IPS-18a (cell line): ENCODE data around the gene ARHGEF3.
"Not testable (repeated sequence)": the region's sequence is repeated elsewhere in the genome, so short reads cannot be mapped to it uniquely, and the experiment has no call there.

Experiments used
- H3K27ac ChIP-seq: one replicate; pipeline ENCODE4 v1.5.1; 2013; ENCODE audit warnings: low read length
- H3K27me3 ChIP-seq: one replicate; pipeline ENCODE4 v1.6.1; 2013; ENCODE audit warnings: mild to moderate bottlenecking, low read length; ENCODE audit not compliant: control insufficient read depth, insufficient read depth
- H3K36me3 ChIP-seq: one replicate; pipeline ENCODE4 v1.6.1; 2013; ENCODE audit warnings: low read depth, low read length; ENCODE audit not compliant: control insufficient read depth
- H3K4me1 ChIP-seq: one replicate; pipeline ENCODE4 v1.6.1; 2013; ENCODE audit warnings: low read depth, low read length; ENCODE audit not compliant: control insufficient read depth
- H3K4me3 ChIP-seq: one replicate; pipeline ENCODE4 v1.5.1; 2013; ENCODE audit warnings: low read length
- H3K9ac ChIP-seq: one replicate; pipeline ENCODE4 v1.6.1; 2013; ENCODE audit warnings: mild to moderate bottlenecking, low read length, moderate library complexity
- H3K9me3 ChIP-seq: one replicate; pipeline ENCODE4 v1.6.1; 2013; ENCODE audit warnings: low read depth, low read length; ENCODE audit not compliant: control insufficient read depth

Gene ARHGEF3

DNA sequence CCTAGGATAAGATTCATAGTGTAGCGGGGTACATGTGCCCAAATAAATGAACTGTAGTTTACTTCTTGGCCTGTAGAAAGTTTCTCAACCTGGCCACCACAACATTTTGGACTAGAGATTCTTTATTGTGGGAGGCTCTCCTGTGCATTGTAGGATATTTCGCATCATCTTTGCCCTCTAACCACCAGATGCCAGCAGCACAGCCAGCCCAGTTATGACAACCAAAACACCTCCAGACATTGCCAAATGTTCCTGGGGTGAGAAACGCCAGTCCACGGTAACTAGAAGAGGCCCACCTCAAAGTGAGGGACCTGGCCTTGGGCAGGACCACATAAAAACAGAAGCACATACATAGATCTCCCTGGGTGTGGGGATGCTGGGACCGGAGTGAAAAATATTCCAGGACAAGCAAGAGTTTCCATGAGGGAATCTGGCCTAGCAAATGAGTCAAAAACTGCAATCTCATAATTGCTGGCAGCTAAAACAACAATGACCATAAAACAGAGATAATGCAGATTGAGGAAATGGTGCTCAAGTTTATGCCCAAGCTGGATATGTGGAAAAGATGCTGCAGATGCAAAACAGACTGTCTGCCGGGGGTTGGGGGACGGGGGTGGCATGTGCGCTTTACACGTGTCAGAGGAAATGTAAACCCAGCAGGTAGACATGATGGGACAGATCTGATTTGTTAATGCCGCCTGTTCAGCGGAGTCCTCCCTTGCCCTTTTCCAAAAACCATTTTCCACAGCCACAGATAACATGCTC is 39.7 kb downstream of the ARHGEF3 start:
- Histone ChIP-seq H3K9ac (no peak overlapping the region), H3K36me3 (no peaks in the 10 kb centered on the region), H3K27ac (no peak overlapping the region), H3K4me3 (no peak overlapping the region), H3K9me3 (no peaks in the 10 kb centered on the region), H3K27me3 (peaks cover 25% of the 10 kb centered on the region), H3K4me1 (peaks cover 17% of the 10 kb centered on the region)

DNA sequence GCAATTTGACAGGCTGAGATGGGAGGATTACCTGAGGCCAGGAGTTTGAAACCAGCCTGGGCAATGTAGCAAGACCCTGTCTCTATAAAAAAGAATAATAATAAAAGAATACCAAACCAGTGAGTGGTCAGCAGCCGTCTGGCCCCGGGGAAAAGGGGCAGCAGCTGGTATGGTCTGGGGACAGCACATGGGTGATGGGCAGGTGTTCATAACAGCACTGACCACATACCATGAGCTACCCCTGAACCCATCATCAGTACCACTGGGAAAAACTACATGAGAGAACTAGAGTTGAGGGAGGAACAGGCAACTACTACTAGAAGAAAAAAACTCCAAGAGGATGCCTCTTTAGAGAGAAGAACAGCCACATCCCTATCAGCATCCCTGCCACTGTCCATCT is 40.7 kb downstream of the ARHGEF3 start:
- H3K9ac ChIP-seq, result no peak overlapping the region
- peaks cover 25% of the 10 kb centered on the region for H3K27me3 ChIP-seq
- H3K9me3 ChIP-seq, result no peaks in the 10 kb centered on the region
- H3K4me1 ChIP-seq, result peaks cover 17% of the 10 kb centered on the region
- H3K36me3 ChIP-seq, result no peaks in the 10 kb centered on the region
- no peak overlapping the region for H3K4me3 ChIP-seq
- no peak overlapping the region for H3K27ac ChIP-seq

DNA sequence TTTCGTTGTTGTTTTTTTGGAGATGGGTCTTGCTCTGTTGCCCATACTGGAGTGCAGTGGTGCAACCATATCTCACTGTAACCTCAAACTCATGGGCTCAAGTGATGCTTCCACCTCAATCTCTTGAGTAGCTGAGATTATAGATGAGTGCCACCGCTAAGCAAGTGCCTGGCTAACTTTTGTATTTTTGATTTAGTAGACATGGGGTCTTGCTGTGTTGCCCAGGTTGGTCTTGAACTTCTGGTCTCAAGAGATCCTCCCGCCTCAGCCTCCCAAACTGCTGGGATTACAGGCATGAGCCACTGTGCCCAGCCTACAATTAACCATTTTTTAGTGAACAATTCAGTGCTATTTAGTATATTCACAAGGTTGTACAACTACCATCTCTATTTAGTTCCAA is 42.2 kb downstream of the ARHGEF3 start:
- Histone ChIP-seq H3K27me3 (peaks cover 18% of the 10 kb centered on the region), H3K4me1 (peaks cover 17% of the 10 kb centered on the region), H3K9ac (no peak overlapping the region), H3K36me3 (no peaks in the 10 kb centered on the region), H3K4me3 (no peak overlapping the region), H3K27ac (no peak overlapping the region), H3K9me3 (no peaks in the 10 kb centered on the region)

DNA sequence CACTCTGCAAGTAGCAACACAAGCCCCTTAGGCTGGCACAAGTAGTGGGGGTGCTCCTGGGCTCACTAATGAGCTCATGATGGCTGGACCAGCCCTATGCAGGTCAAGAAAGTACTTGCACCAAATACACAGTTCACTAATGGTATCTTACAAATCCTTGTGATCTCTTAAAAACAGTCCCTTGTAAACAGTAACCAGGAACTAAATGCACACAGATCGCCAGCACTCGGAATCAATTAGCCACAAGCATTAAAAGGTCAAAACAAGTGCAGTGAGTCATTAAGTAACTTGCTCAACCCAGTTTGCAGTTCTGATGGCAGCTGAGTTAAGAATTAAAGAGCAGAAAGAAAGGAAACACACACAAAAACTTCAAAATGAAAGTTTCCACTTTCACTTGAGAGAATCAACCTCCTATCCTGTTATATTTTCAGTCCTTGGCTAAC is 43.2 kb downstream of the ARHGEF3 start:
- Histone ChIP-seq H3K9me3 (no peaks in the 10 kb centered on the region), H3K4me3 (no peak overlapping the region), H3K36me3 (no peaks in the 10 kb centered on the region)

DNA sequence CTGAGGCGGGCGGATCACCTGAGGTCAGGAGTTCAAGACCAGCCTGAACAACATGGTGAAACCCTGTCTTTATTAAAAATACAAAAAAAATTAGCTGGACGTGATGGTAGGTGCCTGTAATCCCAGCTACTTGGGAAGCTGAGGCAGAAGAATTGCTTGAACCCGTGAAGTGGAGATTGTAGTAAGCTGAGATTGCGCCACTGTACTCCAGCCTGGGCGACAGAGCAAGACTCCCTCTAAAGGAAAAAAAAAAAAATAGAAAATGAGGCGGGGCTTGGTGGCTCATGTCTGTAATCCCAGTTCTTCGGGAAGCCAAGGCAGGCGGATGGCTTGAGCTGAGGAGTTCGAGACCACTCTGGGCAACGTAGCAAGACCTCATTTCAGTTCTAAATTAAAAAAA is 43.7 kb downstream of the ARHGEF3 start:
- H3K4me1 ChIP-seq, H3K36me3 ChIP-seq, H3K9me3 ChIP-seq, H3K27ac ChIP-seq, H3K4me3 ChIP-seq, H3K9ac ChIP-seq: not testable (repeated sequence)
- H3K27me3 ChIP-seq, result peaks cover 18% of the 10 kb centered on the region

More for the DNA sequence above, 43.2 kb downstream of the ARHGEF3 start:
- peaks cover 18% of the 10 kb centered on the region for H3K27me3 ChIP-seq
- peaks cover 10% of the 10 kb centered on the region for H3K4me1 ChIP-seq
- no peak overlapping the region for H3K27ac ChIP-seq
- no peak overlapping the region for H3K9ac ChIP-seq

DNA sequence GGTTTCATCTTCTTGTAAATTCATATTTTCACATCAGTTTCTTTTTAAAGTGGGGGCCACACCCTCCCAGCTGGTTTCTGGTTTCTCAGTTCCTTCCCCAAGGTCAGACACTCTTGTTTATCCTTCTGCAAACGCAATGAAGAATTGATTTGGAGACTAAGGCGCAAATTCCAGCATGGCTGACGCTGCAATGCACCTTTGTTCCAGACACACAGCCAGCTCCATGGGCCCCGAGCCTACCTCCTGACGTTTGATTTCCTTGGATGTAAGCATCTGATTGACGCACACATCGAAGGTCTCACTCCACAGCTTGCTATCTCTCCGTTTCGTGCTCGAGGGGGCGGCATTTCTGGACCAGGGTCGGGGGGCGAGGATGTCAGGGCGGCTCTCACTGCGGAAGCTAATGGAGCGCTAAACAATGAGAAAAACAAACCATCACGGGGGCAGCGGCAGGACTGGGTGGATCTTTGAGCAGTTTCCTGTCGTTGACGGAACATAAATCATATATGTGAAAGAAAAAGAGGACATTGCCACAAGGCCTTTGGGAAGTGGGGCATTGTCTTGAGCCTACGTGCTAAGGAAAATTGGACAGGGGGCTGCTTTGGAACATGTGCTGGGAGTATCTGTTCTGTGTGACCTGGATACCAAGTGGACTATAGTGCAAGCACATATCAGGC is 46.9 kb downstream of the ARHGEF3 start:
- Histone ChIP-seq H3K27me3 (no peaks in the 10 kb centered on the region), H3K36me3 (no peaks in the 10 kb centered on the region), H3K27ac (no peak overlapping the region), H3K9ac (no peak overlapping the region), H3K4me3 (no peak overlapping the region), H3K4me1 (no peaks in the 10 kb centered on the region), H3K9me3 (no peaks in the 10 kb centered on the region)

DNA sequence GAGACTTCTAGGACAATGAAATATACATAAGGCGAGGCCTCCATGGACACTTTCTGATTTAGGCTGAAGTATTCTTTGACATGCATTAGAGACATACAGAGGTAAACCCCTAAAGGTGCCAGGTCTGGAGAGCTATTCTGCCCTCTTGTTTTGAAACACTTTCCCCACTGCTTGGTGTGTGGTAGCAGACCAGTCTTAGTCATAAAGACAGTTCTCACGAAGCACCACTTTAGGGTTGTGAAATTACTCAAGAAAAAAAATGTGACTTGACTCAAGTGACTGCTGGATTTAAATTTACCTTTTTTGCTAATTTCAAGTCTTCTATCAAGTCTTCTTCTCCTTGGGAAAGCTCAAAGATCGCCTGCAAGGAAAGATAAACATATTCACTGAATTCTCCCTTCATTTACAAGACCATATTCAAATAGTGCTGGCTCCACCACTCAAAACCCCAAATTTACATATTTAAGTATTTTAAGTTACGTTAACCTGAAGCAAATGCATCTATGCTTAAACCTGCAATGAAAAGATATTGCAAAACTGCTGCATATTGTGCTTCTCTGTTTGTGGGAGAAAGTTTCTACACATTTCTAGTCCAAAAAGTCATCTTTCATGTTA is 48.4 kb downstream of the ARHGEF3 start:
- H3K27me3 ChIP-seq, result no peaks in the 10 kb centered on the region
- H3K27ac ChIP-seq, result no peak overlapping the region
- no peaks in the 10 kb centered on the region for H3K9me3 ChIP-seq
- no peaks in the 10 kb centered on the region for H3K36me3 ChIP-seq
- H3K4me1 ChIP-seq, result no peaks in the 10 kb centered on the region
- no peak overlapping the region for H3K9ac ChIP-seq
- H3K4me3 ChIP-seq, result no peak overlapping the region

DNA sequence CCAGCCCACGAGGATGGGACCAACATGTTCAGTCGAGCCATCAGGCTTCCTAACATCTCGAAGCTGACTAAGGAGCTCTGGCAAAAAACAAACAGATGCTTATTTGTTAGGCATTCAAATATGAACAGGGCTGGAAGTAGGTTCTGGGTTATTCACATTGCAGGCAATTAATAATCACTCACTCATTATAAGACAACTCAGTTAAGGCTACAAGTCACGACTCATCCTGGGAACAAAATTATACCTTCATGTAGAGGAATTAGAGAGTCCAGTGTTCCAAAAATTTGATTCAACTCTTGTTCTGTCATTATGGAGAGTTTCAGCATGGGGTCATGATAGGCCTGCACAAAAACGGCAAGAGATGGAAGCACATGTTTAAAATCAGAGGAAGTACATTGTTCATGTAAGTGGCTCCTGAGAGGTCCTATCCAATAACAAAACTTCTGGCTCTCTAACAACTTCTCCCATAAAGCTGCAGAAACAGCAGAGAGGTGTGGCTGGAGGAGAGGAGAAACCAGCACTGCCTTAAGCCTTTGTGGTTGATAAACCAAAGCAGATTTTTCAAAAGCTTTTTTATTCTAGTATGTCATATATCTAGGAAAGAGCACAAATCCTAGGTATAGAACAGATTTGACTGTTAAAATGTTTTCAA is 50.6 kb downstream of the ARHGEF3 start:
- H3K9ac ChIP-seq, result no peak overlapping the region
- no peaks in the 10 kb centered on the region for H3K27me3 ChIP-seq
- H3K27ac ChIP-seq, result no peak overlapping the region
- no peaks in the 10 kb centered on the region for H3K4me1 ChIP-seq
- H3K4me3 ChIP-seq, result no peak overlapping the region
- no peaks in the 10 kb centered on the region for H3K9me3 ChIP-seq
- no peaks in the 10 kb centered on the region for H3K36me3 ChIP-seq

DNA sequence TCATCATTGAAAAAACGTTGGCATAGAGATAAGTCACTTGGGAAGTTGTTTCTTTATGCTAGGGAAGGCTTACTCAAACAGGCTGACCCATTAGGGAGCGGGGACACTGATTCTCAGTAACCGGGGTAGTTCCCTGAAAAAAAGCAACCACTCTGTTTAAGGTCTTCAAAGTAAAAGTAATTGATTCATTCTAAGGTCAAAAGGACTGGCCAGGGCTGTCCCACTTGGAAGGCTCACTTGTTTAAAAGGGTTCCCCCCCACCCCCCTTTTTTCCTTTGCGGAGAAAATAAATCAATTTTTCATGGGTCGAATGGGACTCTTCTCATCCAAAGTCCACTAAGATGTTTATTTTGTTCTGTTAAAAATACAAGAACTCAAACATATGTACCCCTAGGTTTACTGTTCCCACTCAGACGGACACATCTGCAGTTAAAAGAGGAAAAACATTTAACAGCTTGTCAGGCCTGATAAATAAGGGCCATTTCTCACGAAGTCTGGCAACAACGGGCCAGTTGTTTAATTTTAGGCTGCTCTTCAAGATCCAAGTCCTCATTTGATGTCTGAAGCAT is 53.0 kb downstream of the ARHGEF3 start:
- no peak overlapping the region for H3K4me3 ChIP-seq

DNA sequence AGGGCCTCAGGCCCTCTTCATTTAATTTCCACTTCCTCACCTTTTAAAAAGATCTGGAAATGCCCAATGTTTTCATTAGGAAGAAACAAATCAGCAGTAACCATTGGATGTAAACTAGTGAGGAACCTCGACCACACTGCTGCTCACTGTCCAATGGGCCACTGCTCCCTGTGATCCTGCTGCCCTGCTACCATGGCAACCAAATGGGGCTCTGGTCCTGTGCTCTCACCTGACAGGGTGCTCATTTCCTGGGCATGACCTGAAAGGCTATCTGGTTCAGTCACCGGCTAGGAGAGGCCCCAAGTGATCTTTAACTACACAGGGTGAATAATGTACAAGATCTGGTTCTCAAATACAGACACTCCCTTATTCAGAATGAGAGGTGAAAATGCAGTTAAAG is 54.6 kb downstream of the ARHGEF3 start:
- no peak overlapping the region for H3K27ac ChIP-seq
- H3K4me3 ChIP-seq, result no peak overlapping the region
- H3K9ac ChIP-seq, result no peak overlapping the region
- no peaks in the 10 kb centered on the region for H3K27me3 ChIP-seq
- H3K9me3 ChIP-seq, result no peaks in the 10 kb centered on the region
- H3K36me3 ChIP-seq, result no peaks in the 10 kb centered on the region
- H3K4me1 ChIP-seq, result no peaks in the 10 kb centered on the region

More for the DNA sequence above, 53.0 kb downstream of the ARHGEF3 start:
- no peaks in the 10 kb centered on the region for H3K27me3 ChIP-seq
- no peak overlapping the region for H3K9ac ChIP-seq
- no peaks in the 10 kb centered on the region for H3K9me3 ChIP-seq
- H3K36me3 ChIP-seq, result no peaks in the 10 kb centered on the region
- H3K4me1 ChIP-seq, result no peaks in the 10 kb centered on the region
- H3K27ac ChIP-seq, result no peak overlapping the region

DNA sequence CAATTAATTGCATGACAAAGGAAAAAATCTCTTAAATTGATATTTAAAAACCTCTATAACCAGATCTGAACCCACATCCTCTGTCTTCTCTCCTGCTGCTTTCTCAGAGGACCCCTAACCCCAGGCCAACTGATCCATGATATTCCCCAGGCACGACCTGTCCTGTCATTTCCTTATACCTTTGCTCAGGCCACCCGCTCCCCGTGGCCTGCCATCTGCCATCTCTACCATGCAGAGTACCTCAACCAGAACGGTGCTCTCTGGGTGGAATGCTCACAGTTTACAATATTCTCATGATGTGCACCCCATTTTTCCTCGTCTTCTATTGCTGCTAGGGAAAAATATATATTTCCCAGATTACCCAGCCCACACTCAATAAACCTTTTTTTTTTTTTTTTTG is 57.7 kb downstream of the ARHGEF3 start:
- H3K36me3 ChIP-seq, result no peaks in the 10 kb centered on the region
- H3K27me3 ChIP-seq, result no peaks in the 10 kb centered on the region
- H3K4me1 ChIP-seq, result no peaks in the 10 kb centered on the region
- no peak overlapping the region for H3K9ac ChIP-seq
- no peak overlapping the region for H3K27ac ChIP-seq
- H3K9me3 ChIP-seq, result no peaks in the 10 kb centered on the region
- H3K4me3 ChIP-seq, result no peak overlapping the region
